Mucosa of rectum (tissue), 2 donors: ENCODE measurements around the gene XRCC3.

Experiments used
- H3K27ac ChIP-seq, 2 donors: one replicate each; pipeline ENCODE4 v1.7.0; 2013; ENCODE audit warnings: inconsistent platforms in 2 of 2, low read depth in 2 of 2, low read length in 2 of 2
- H3K27me3 ChIP-seq, 2 donors: one replicate each; pipeline ENCODE4 v1.7.0; 2013; ENCODE audit warnings: low read length in 2 of 2; ENCODE audit not compliant: control insufficient read depth in 2 of 2, insufficient read depth in 2 of 2
- H3K36me3 ChIP-seq, 2 donors: one replicate each; pipeline ENCODE4 v1.7.0; 2013; ENCODE audit warnings: low read length in 2 of 2; ENCODE audit not compliant: control insufficient read depth in 2 of 2, insufficient read depth in 2 of 2
- H3K4me1 ChIP-seq, 2 donors: one replicate each; pipeline ENCODE4 v1.7.0; 2013; ENCODE audit warnings: low read length in 2 of 2, mild to moderate bottlenecking in 1 of 2; ENCODE audit not compliant: control insufficient read depth in 2 of 2, insufficient read depth in 2 of 2
- H3K4me3 ChIP-seq, 2 donors: one replicate each; pipeline ENCODE4 v1.7.0; 2013; ENCODE audit warnings: low read length in 2 of 2
- H3K9ac ChIP-seq, 2 donors: one replicate each; pipeline ENCODE4 v1.7.0; 2013; ENCODE audit warnings: low read length in 2 of 2, low read depth in 1 of 2, mild to moderate bottlenecking in 1 of 2
- H3K9me3 ChIP-seq, 2 donors: one replicate each; pipeline ENCODE4 v1.7.0; 2013; ENCODE audit warnings: low read length in 2 of 2; ENCODE audit not compliant: control insufficient read depth in 2 of 2
- donor health status: healthy.
- donor health status: Normal muscosa, but diverticular disease.

The XRCC3 gene

GRCh38 chr14:103726474-103726873, 11.2 kb upstream of the XRCC3 start:
- Histone ChIP-seq H3K4me3 (no peak overlapping the region), H3K27ac (no peak overlapping the region), H3K4me1 (peaks cover 11 to 19% of the 10 kb centered on the region in 2 donors), H3K9ac (no peak overlapping the region), H3K9me3 (no peaks in the 10 kb centered on the region), H3K36me3 (peaks cover 27 to 28% of the 10 kb centered on the region in 2 donors), H3K27me3 (no peaks in the 10 kb centered on the region)

GRCh38 chr14:103725739-103726395, 10.6 kb upstream of the XRCC3 start:
- Histone ChIP-seq H3K27me3 (no peaks in the 10 kb centered on the region), H3K4me1 (peaks cover 11 to 19% of the 10 kb centered on the region in 2 donors), H3K9ac (no peak overlapping the region), H3K4me3 (no peak overlapping the region), H3K9me3 (no peaks in the 10 kb centered on the region), H3K27ac (no peak overlapping the region), H3K36me3 (peaks cover 27% of the 10 kb centered on the region in 2 donors)

GRCh38 chr14:103725001-103725682, 9.9 kb upstream of the XRCC3 start:
- H3K27ac ChIP-seq: no peak overlapping the region
- peaks cover 21 to 24% of the 10 kb centered on the region in 2 donors for H3K36me3 ChIP-seq
- no peak overlapping the region for H3K9ac ChIP-seq
- no peaks in the 10 kb centered on the region for H3K27me3 ChIP-seq
- peaks cover 11 to 19% of the 10 kb centered on the region in 2 donors for H3K4me1 ChIP-seq
- H3K9me3 ChIP-seq: no peaks in the 10 kb centered on the region
- H3K4me3 ChIP-seq: no peak overlapping the region

GRCh38 chr14:103724116-103724515, 8.9 kb upstream of the XRCC3 start:
- Histone ChIP-seq H3K27me3 (no peaks in the 10 kb centered on the region), H3K27ac (no peak overlapping the region), H3K9me3 (no peaks in the 10 kb centered on the region), H3K4me3 (no peak overlapping the region), H3K4me1 (peaks cover 11 to 19% of the 10 kb centered on the region in 2 donors), H3K9ac (no peak overlapping the region), H3K36me3 (peaks cover 11 to 18% of the 10 kb centered on the region in 2 donors)

- Histone ChIP-seq H3K27me3 (no peaks in the 10 kb centered on the region), H3K27ac (peak overlapping the region in 1 of 2 donors; percentile 48), H3K4me1 (peaks cover 14 to 19% of the 10 kb centered on the region in 2 donors), H3K9me3 (no peaks in the 10 kb centered on the region), H3K9ac (no peak overlapping the region), H3K4me3 (no peak overlapping the region), H3K36me3 (peaks cover 8 to 14% of the 10 kb centered on the region in 2 donors)
These were observed 8.5 kb upstream of the XRCC3 start for GRCh38 chr14:103723748-103724081.

- H3K27ac ChIP-seq: no peak overlapping the region
- no peak overlapping the region for H3K4me3 ChIP-seq
- H3K9ac ChIP-seq: no peak overlapping the region
These were observed 6.3 kb upstream of the XRCC3 start for GRCh38 chr14:103721334-103722120.

GRCh38 chr14:103719751-103720150, 4.5 kb upstream of the XRCC3 start:
- Histone ChIP-seq H3K9me3 (no peaks in the 10 kb centered on the region), H3K27ac (no peak overlapping the region), H3K27me3 (no peaks in the 10 kb centered on the region), H3K36me3 (peaks cover 0 to 1% of the 10 kb centered on the region in 2 donors), H3K4me3 (no peak overlapping the region), H3K9ac (no peak overlapping the region), H3K4me1 (peaks cover 22 to 24% of the 10 kb centered on the region in 2 donors)

More at GRCh38 chr14:103721334-103722120, 6.3 kb upstream of the XRCC3 start:
- Histone ChIP-seq H3K27me3 (no peaks in the 10 kb centered on the region), H3K4me1 (peaks cover 19 to 24% of the 10 kb centered on the region in 2 donors), H3K36me3 (peaks cover 2 to 11% of the 10 kb centered on the region in 2 donors), H3K9me3 (no peaks in the 10 kb centered on the region)

GRCh38 chr14:103718572-103718971, 3.3 kb upstream of the XRCC3 start:
- H3K4me1 ChIP-seq: peaks cover 21 to 23% of the 10 kb centered on the region in 2 donors
- H3K27ac ChIP-seq: no peak overlapping the region
- no peaks in the 10 kb centered on the region for H3K27me3 ChIP-seq

GRCh38 chr14:103716899-103717411, 1.7 kb upstream of the XRCC3 start:
- Histone ChIP-seq H3K27me3 (no peaks in the 10 kb centered on the region), H3K9ac (peak overlapping the region in 1 of 2 donors; percentile 80), H3K27ac (no peak overlapping the region), H3K36me3 (no peaks in the 10 kb centered on the region), H3K4me3 (peak overlapping the region; percentile 19 to 72), H3K9me3 (no peaks in the 10 kb centered on the region), H3K4me1 (peaks cover 28 to 30% of the 10 kb centered on the region in 2 donors)

More at GRCh38 chr14:103718572-103718971, 3.3 kb upstream of the XRCC3 start:
- Histone ChIP-seq H3K9me3 (no peaks in the 10 kb centered on the region), H3K36me3 (no peaks in the 10 kb centered on the region), H3K4me3 (no peak overlapping the region), H3K9ac (no peak overlapping the region)
